Adrenal gland (tissue), 5 donors: ENCODE data around the gene ZYG11B.
"Not testable (repeated sequence)": the region's sequence is repeated elsewhere in the genome, so short reads cannot be mapped to it uniquely, and the experiment has no call there.

Experiments
- POLR2A ChIP-seq, 2 donors: fragments of 450-650 bp; IDR thresholded peaks; one replicate each; pipeline ENCODE4 v1.6.1; 2017; ENCODE audit warnings: antibody characterized with exemption in 2 of 2, mild to moderate bottlenecking in 2 of 2, moderate library complexity in 1 of 2
- TF ChIP-seq, protein P1 (sequence below), 6 experiments: fragments of 450-650 bp in 4 of 6; fragments of 200-600 bp in 2 of 6; sonication (generic) in 1 of 6; IDR thresholded peaks; 1 replicate in 5 of 6; 2 replicates in 1 of 6; pipeline versions ENCODE4 v1.5.1 to v1.8.0; 2016 to 2021; ENCODE audit warnings: antibody characterized with exemption in 6 of 6, mild to moderate bottlenecking in 2 of 6, moderate library complexity in 1 of 6
- donor health status: DM: no; HTN: no; CAD: no.

DNA sequence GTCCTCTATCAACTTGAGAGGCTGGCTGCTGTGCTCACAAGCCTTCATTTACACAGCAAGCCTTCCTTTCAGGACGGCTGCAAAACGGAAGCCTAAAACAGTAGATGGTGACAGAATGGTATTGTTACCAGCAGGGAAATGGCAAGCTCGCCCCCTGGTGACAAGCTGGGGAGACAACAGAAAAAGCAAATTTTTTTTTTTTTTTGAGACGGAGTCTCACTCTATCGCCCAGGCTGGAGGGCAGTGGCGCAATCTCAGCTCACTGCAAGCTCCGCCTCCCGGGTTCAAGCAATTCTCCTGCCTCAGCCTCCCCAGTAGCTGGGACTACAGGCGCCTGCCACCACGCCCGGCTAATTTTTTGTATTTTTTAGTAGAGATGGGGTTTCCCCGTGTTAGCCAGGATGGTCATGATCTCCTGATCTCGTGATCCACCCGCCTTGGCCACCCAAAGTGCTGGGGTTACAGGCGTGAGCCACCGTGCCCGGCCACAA is 39.9 kb upstream of the ZYG11B start:
- TF ChIP-seq, protein P1, sequence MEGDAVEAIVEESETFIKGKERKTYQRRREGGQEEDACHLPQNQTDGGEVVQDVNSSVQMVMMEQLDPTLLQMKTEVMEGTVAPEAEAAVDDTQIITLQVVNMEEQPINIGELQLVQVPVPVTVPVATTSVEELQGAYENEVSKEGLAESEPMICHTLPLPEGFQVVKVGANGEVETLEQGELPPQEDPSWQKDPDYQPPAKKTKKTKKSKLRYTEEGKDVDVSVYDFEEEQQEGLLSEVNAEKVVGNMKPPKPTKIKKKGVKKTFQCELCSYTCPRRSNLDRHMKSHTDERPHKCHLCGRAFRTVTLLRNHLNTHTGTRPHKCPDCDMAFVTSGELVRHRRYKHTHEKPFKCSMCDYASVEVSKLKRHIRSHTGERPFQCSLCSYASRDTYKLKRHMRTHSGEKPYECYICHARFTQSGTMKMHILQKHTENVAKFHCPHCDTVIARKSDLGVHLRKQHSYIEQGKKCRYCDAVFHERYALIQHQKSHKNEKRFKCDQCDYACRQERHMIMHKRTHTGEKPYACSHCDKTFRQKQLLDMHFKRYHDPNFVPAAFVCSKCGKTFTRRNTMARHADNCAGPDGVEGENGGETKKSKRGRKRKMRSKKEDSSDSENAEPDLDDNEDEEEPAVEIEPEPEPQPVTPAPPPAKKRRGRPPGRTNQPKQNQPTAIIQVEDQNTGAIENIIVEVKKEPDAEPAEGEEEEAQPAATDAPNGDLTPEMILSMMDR (IDR thresholded peaks at IDR 0.05): peak; percentile 75 to 87 (median 82)
- TF ChIP-seq POLR2A (IDR thresholded peaks at IDR 0.05): not testable (repeated sequence)
